ENCODE data around the gene OVOL1.
"Not testable (repeated sequence)": the region's sequence is repeated elsewhere in the genome, so short reads cannot be mapped to it uniquely, and the experiment has no call there.

OVOL1 gene

GRCh38 chr11:65829459-65829858 lies 42.6 kb downstream of the OVOL1 start:
- Histone ChIP-seq H3K27me3 (ENCODE audit: control insufficient read depth, insufficient read depth, low read length) (no peaks in the 10 kb centered on the region), H3K36me3 (ENCODE audit: control insufficient read depth, insufficient read depth, low read length) (no peaks in the 10 kb centered on the region), H3K4me3 (ENCODE audit: low read depth, low read length) (no peak overlapping the region), H2AFZ (no peak overlapping the region), H3K79me2 (no peaks in the 10 kb centered on the region), H3K27ac (no peak overlapping the region), H3K4me1 (peaks cover 3% of the 10 kb centered on the region), H3K4me2 (ENCODE audit: low read length) (no peak overlapping the region), H3K9ac (no peak overlapping the region), H3K9me3 (ENCODE audit: control insufficient read depth, low read length) (no peaks in the 10 kb centered on the region)
- TF ChIP-seq CTCF (IDR thresholded peaks at IDR 0.05): no peak

- H3K9me3 ChIP-seq (ENCODE audit: control insufficient read depth, low read length); H3K27ac ChIP-seq; H3K36me3 ChIP-seq (ENCODE audit: control insufficient read depth, insufficient read depth, low read length); H3K4me2 ChIP-seq (ENCODE audit: low read length); H3K4me3 ChIP-seq (ENCODE audit: low read depth, low read length); H3K79me2 ChIP-seq; H3K4me1 ChIP-seq; H3K27me3 ChIP-seq (ENCODE audit: control insufficient read depth, insufficient read depth, low read length); H3K9ac ChIP-seq; H2AFZ ChIP-seq: not testable (repeated sequence)
These were observed 45.4 kb downstream of the OVOL1 start for GRCh38 chr11:65832231-65832630.

GRCh38 chr11:65833297-65834030 lies 46.6 kb downstream of the OVOL1 start, which contains the start of gene SNX32:
Gene SNX32 (plus strand): TSS chr11:65833963. CDS start chr11:65834066, 103 bp downstream.
- Histone ChIP-seq H3K79me2 (no peaks in the 10 kb centered on the region), H3K9ac (no peak within 1 kb of the TSS), H3K4me3 (ENCODE audit: low read depth, low read length) (peak within 1 kb of the TSS; percentile 69), H2AFZ (peak within 1 kb of the TSS; percentile 98), H3K9me3 (ENCODE audit: control insufficient read depth, low read length) (no peaks in the 10 kb centered on the region), H3K36me3 (ENCODE audit: control insufficient read depth, insufficient read depth, low read length) (no peaks in the 10 kb centered on the region), H3K27me3 (ENCODE audit: control insufficient read depth, insufficient read depth, low read length) (no peaks in the 10 kb centered on the region), H3K4me1 (peaks cover 3% of the 10 kb centered on the region), H3K27ac (no peak within 1 kb of the TSS), H3K4me2 (ENCODE audit: low read length) (peak within 1 kb of the TSS; percentile 95)
- no peak for TF ChIP-seq CTCF (IDR thresholded peaks at IDR 0.05)

GRCh38 chr11:65834202-65834601 lies 47.3 kb downstream of the OVOL1 start:
- no peaks in the 10 kb centered on the region for H3K9me3 ChIP-seq (ENCODE audit: control insufficient read depth, low read length)
- H3K36me3 ChIP-seq (ENCODE audit: control insufficient read depth, insufficient read depth, low read length): no peaks in the 10 kb centered on the region
- H2AFZ ChIP-seq: peak overlapping the region; percentile 98
- H3K4me1 ChIP-seq: peaks cover 3% of the 10 kb centered on the region
- no peak overlapping the region for H3K27ac ChIP-seq
- H3K79me2 ChIP-seq: no peaks in the 10 kb centered on the region
- no peak overlapping the region for H3K9ac ChIP-seq
- no peaks in the 10 kb centered on the region for H3K27me3 ChIP-seq (ENCODE audit: control insufficient read depth, insufficient read depth, low read length)
- H3K4me3 ChIP-seq (ENCODE audit: low read depth, low read length): peak overlapping the region; percentile 69
- H3K4me2 ChIP-seq (ENCODE audit: low read length): peak overlapping the region; percentile 95
- TF ChIP-seq CTCF (IDR thresholded peaks at IDR 0.05): no peak

- Histone ChIP-seq H3K4me3 (ENCODE audit: low read depth, low read length) (no peak overlapping the region), H2AFZ (no peak overlapping the region), H3K27ac (no peak overlapping the region), H3K4me1 (no peaks in the 10 kb centered on the region), H3K79me2 (no peaks in the 10 kb centered on the region), H3K9me3 (ENCODE audit: control insufficient read depth, low read length) (no peaks in the 10 kb centered on the region), H3K4me2 (ENCODE audit: low read length) (no peak overlapping the region), H3K9ac (no peak overlapping the region), H3K36me3 (ENCODE audit: control insufficient read depth, insufficient read depth, low read length) (no peaks in the 10 kb centered on the region), H3K27me3 (ENCODE audit: control insufficient read depth, insufficient read depth, low read length) (no peaks in the 10 kb centered on the region)
- no peak for TF ChIP-seq CTCF (IDR thresholded peaks at IDR 0.05)
These were observed 55.3 kb downstream of the OVOL1 start for GRCh38 chr11:65842144-65842543.
